ENCODE measurements around the gene TMEM178B. TPM values are rescaled to one million over a fixed set of nuclear protein-coding genes. Genes with fewer than 3 reads are reported as not detected.

TMEM178B gene
- total and polyA plus RNA-seq, 2 of the 13 experiments (the other 11 are each of a cell fraction or from before 2014, with no cell fraction given): 0.01 to 0.02 TPM

- TF ChIP-seq THAP11 (CRISPR knock-in tag; IDR thresholded peaks at IDR 0.05) (no peak), REL (CRISPR knock-in tag; conservative IDR thresholded peaks at IDR 0.05) (no peak), ZNF451 (CRISPR knock-in tag; IDR thresholded peaks at IDR 0.05) (no peak), ZNF446 (CRISPR knock-in tag; IDR thresholded peaks at IDR 0.05) (no peak)
These were observed 39.3 kb downstream of the TMEM178B start (continued) for GRCh38 chr7:141113131-141113530.

GRCh38 chr7:141114029-141114664 lies 40.3 kb downstream of the TMEM178B start:
- H3K9ac ChIP-seq (ENCODE audit: insufficient read depth, low read depth, low read length): no peak overlapping the region
- H3K4me2 ChIP-seq (ENCODE audit: low read depth, low read length): no peak overlapping the region
- in situ Hi-C loops (cut with HindIII; ENCODE audit: extremely low pct_ligation_motif_present, low pct_unique_long_range_greater_than_20kb): no loop called here
- H3K4me1 ChIP-seq (ENCODE audit: insufficient read depth, low read length): no peaks in the 10 kb centered on the region
- TF ChIP-seq ZMYM3 (CRISPR knock-in tag; IDR thresholded peaks at IDR 0.05) (no peak), ZNF749 (CRISPR knock-in tag; IDR thresholded peaks at IDR 0.05; ENCODE audit: borderline replicate concordance) (no peak), ZNF777 (CRISPR knock-in tag; IDR thresholded peaks at IDR 0.05) (no peak), RCOR2 (CRISPR knock-in tag; IDR thresholded peaks at IDR 0.05) (no peak), SIN3A (IDR thresholded peaks at IDR 0.05; ENCODE audit: borderline replicate concordance, low read depth, low read length) (no peak), ZNF546 (CRISPR knock-in tag; conservative IDR thresholded peaks at IDR 0.05) (no peak), NFYC (CRISPR knock-in tag; IDR thresholded peaks at IDR 0.05) (no peak), ZFP91 (CRISPR knock-in tag; IDR thresholded peaks at IDR 0.05; ENCODE audit: borderline replicate concordance) (no peak), ZFP41 (CRISPR knock-in tag; IDR thresholded peaks at IDR 0.05; ENCODE audit: borderline replicate concordance) (no peak), GMEB1 (CRISPR knock-in tag; IDR thresholded peaks at IDR 0.05; ENCODE audit: borderline replicate concordance) (no peak), YY1 (IDR thresholded peaks at IDR 0.05; ENCODE audit: insufficient read depth, insufficient replicate concordance, low read depth, low read length) (no peak), ZNF335 (CRISPR knock-in tag; IDR thresholded peaks at IDR 0.05) (no peak), HDAC6 (IDR thresholded peaks at IDR 0.05; ENCODE audit: low read depth, low read length) (no peak)
- H3K36me3 ChIP-seq (replicated peaks in 1 of 2; ENCODE audit: control insufficient read depth in 1 of 2, insufficient read depth in 2 of 2, low read length in 2 of 2): no peaks in the 10 kb centered on the region
- DNase-seq (ENCODE audit: low spot score) (no peak), ATAC-seq (no peak), FAIRE-seq (no peak)
- H3K79me2 ChIP-seq (ENCODE audit: insufficient read depth, low read length): no peaks in the 10 kb centered on the region
- POLR2A ChIA-PET: no interaction called here
- no peaks in the 10 kb centered on the region for H4K20me1 ChIP-seq (ENCODE audit: insufficient read depth, low read length)
- CTCF ChIA-PET (ENCODE audit: low intra/inter-chr PET ratio, low total read pairs): no interaction called here
- no peaks in the 10 kb centered on the region for H3K27me3 ChIP-seq (ENCODE audit: control insufficient read depth in 1 of 2, insufficient read depth in 2 of 2, low read length in 2 of 2)
- H3K9me3 ChIP-seq (ENCODE audit: low read length): no peaks in the 10 kb centered on the region
- intact Hi-C loops (cut with micrococcal nuclease; ENCODE audit: unreplicated experiment): no loop called here
- BruUV-seq (replicated peaks): no TSS peak
- 3% methylated on average over 2 of the region's 2 CpGs for WGBS (ENCODE audit: low lambda C conversion rate)
- no peak overlapping the region for H3K4me3 ChIP-seq (replicated peaks in 1 of 3; ENCODE audit: insufficient read depth in 1 of 3, low read depth in 2 of 3, low read length in 3 of 3)
- H2AFZ ChIP-seq (ENCODE audit: low read length): no peak overlapping the region
- H3K27ac ChIP-seq (ENCODE audit: extremely low read length, insufficient read depth, low read length): no peak overlapping the region

All from HepG2 (cell line).